NCI-H524 treated with DMSO at 0.1 percent for 48 hours (cell line): Measurements from ENCODE around the gene ABCA2.

Experiments used
- DNase-seq: peaks from one replicate; lab custom pipeline; 2025; lab: John Stamatoyannopoulos, UW

ABCA2 gene

GRCh38 chr9:136962701-136963248 is 65.3 kb downstream of the ABCA2 start:
- DNase-seq = no peak

GRCh38 chr9:136962163-136962562 is 65.9 kb downstream of the ABCA2 start:
- DNase-seq = no peak

GRCh38 chr9:136961279-136962065 is 66.6 kb downstream of the ABCA2 start:
- no peak for DNase-seq

- no peak for DNase-seq
Observed at GRCh38 chr9:136960938-136961275, 67.1 kb downstream of the ABCA2 start.

GRCh38 chr9:136960212-136960937 is 67.7 kb downstream of the ABCA2 start:
- DNase-seq = no peak

- no peak for DNase-seq
Observed at GRCh38 chr9:136958898-136959850, 68.9 kb downstream of the ABCA2 start.

- DNase-seq = no peak
Observed at GRCh38 chr9:136958473-136958872, 69.6 kb downstream of the ABCA2 start.

- no peak for DNase-seq
Observed at GRCh38 chr9:136957901-136958300, 70.1 kb downstream of the ABCA2 start.

GRCh38 chr9:136957461-136957860 is 70.6 kb downstream of the ABCA2 start:
- no peak for DNase-seq
